Activated CD8-positive, alpha-beta memory T cell treated with anti-CD3 and anti-CD28 coated beads, Interleukin-2, amount 10 ng/mL, durations not matched to agents 7 days and 5 days (primary cell): Measurements from ENCODE around the gene CGB3. TPM values are rescaled to one million over a fixed set of nuclear protein-coding genes. Genes with fewer than 3 reads are reported as not detected.
"Not testable (repeated sequence)": the region's sequence is repeated elsewhere in the genome, so short reads cannot be mapped to it uniquely, and the experiment has no call there.

ENCODE experiments used
- ATAC-seq: fragments of 150-1000 bp; cut with Tn5 transposase; one replicate; pipeline ENCODE4 v1.10.0; 2021; ENCODE audit warnings: moderate library complexity
- CTCF ChIA-PET: fragments of 350-600 bp; sonication (Branson Sonifier 250); formaldehyde crosslinking; loops from one replicate; lab custom pipeline; 2021; ENCODE audit warnings: antibody characterized with exemption; lab: Charles Lee
- DNase-seq: peaks from one replicate; pipeline ENCODE4 v3.0.0-alpha.2; 2020
- H3K27ac Mint-ChIP-seq: one replicate; pipeline ENCODE4 v1.8.0; 2021; ENCODE audit warnings: mild to moderate bottlenecking, mixed read lengths
- H3K27me3 Mint-ChIP-seq: one replicate; pipeline ENCODE4 v1.8.0; 2021; ENCODE audit warnings: mixed read lengths
- H3K36me3 Mint-ChIP-seq: one replicate; pipeline ENCODE4 v1.8.0; 2021; ENCODE audit warnings: mild to moderate bottlenecking, mixed read lengths
- H3K4me1 Mint-ChIP-seq: one replicate; pipeline ENCODE4 v1.8.0; 2021; ENCODE audit warnings: mixed read lengths
- H3K4me3 Mint-ChIP-seq: one replicate; pipeline ENCODE4 v1.8.0; 2021; ENCODE audit warnings: mild to moderate bottlenecking, moderate library complexity, mixed read lengths
- H3K9me3 Mint-ChIP-seq: one replicate; pipeline ENCODE4 v1.8.0; 2022; ENCODE audit warnings: low read depth, mixed read lengths
- total RNA-seq, 2 experiments: library from RNA; stranded (reverse); gene quantifications; one replicate each; pipeline ENCODE4 v1.2.3, GENCODE V29; 2021

The CGB3 gene
- total RNA-seq: not detected

- CTCF ChIA-PET, H3K4me3 Mint-ChIP-seq, DNase-seq, H3K36me3 Mint-ChIP-seq, ATAC-seq, H3K9me3 Mint-ChIP-seq, H3K27ac Mint-ChIP-seq: not testable (repeated sequence)
- Mint-ChIP-seq H3K27me3 (peaks cover 10% of the 10 kb centered on the region), H3K4me1 (peaks cover 20% of the 10 kb centered on the region)
These were observed at the start of gene CGB3 for GRCh38 chr19:49024233-49024632. TSS of gene CGB3 (minus strand) at chr19:49024333. CDS start at chr19:49023971, 362 bp downstream.

GRCh38 chr19:49071860-49072547, 47.9 kb upstream of the CGB3 start:
- ATAC-seq: no peak
- no peak overlapping the region for H3K27ac Mint-ChIP-seq
- H3K4me3 Mint-ChIP-seq: no peak overlapping the region
- H3K9me3 Mint-ChIP-seq: peaks cover 3% of the 10 kb centered on the region
- peaks cover 5% of the 10 kb centered on the region for H3K36me3 Mint-ChIP-seq
- CTCF ChIA-PET: no interaction called here
- H3K27me3 Mint-ChIP-seq: peaks cover 61% of the 10 kb centered on the region
- peaks cover 10% of the 10 kb centered on the region for H3K4me1 Mint-ChIP-seq
- no peak for DNase-seq

- Mint-ChIP-seq H3K4me1 (peaks cover 10% of the 10 kb centered on the region), H3K36me3 (peaks cover 5% of the 10 kb centered on the region), H3K27ac (no peak overlapping the region), H3K27me3 (peaks cover 77% of the 10 kb centered on the region), H3K4me3 (no peak overlapping the region), H3K9me3 (peaks cover 3% of the 10 kb centered on the region)
- CTCF ChIA-PET: interaction anchor here (0.7 to 1.3 kb wide), 4 partner anchors 10 to 39 kb away, joined by 3 to 4 read pairs (median 3); partner anchors contain the start of gene CGB2
- ATAC-seq (no peak), DNase-seq (no peak)
These were observed 46.3 kb upstream of the CGB3 start for GRCh38 chr19:49070416-49070815.

GRCh38 chr19:49069026-49069425, 44.9 kb upstream of the CGB3 start:
- ATAC-seq (no peak), DNase-seq (no peak)
- Mint-ChIP-seq H3K36me3 (peaks cover 5% of the 10 kb centered on the region), H3K27me3 (peaks cover 80% of the 10 kb centered on the region), H3K27ac (no peak overlapping the region), H3K4me3 (no peak overlapping the region), H3K9me3 (peaks cover 3% of the 10 kb centered on the region), H3K4me1 (peaks cover 10% of the 10 kb centered on the region)
- CTCF ChIA-PET: interaction anchor here (0.9 to 1.3 kb wide), 3 partner anchors 29 to 45 kb away, joined by 3 to 4 read pairs (median 4); partner anchors contain the start of gene LIN7B

- Mint-ChIP-seq H3K36me3 (no peaks in the 10 kb centered on the region), H3K4me3 (no peak overlapping the region), H3K27ac (no peak overlapping the region), H3K27me3 (peaks cover 76% of the 10 kb centered on the region), H3K4me1 (peaks cover 2% of the 10 kb centered on the region), H3K9me3 (peaks cover 3% of the 10 kb centered on the region)
- ATAC-seq (no peak), DNase-seq (no peak)
- CTCF ChIA-PET: no interaction called here
These were observed 43.4 kb upstream of the CGB3 start for GRCh38 chr19:49067554-49067953.

- Mint-ChIP-seq H3K9me3 (peaks cover 3% of the 10 kb centered on the region), H3K4me1 (peaks cover 2% of the 10 kb centered on the region), H3K27ac (no peak overlapping the region), H3K36me3 (no peaks in the 10 kb centered on the region), H3K27me3 (peaks cover 72% of the 10 kb centered on the region), H3K4me3 (no peak overlapping the region)
- CTCF ChIA-PET: no interaction called here
- DNase-seq (no peak), ATAC-seq (no peak)
These were observed 41.9 kb upstream of the CGB3 start for GRCh38 chr19:49065905-49066512.

- no peak for ATAC-seq
- H3K4me3 Mint-ChIP-seq: no peak within 1 kb of the TSS
These were observed 40.9 kb upstream of the CGB3 start, which contains the start of gene NTF4 for GRCh38 chr19:49064768-49065611. TSS of gene NTF4 (minus strand) at chr19:49064818. CDS start at chr19:49061997, 2,821 bp downstream.

GRCh38 chr19:49064029-49064629, 40.0 kb upstream of the CGB3 start:
- peaks cover 72% of the 10 kb centered on the region for H3K27me3 Mint-ChIP-seq
- DNase-seq: no peak

More at GRCh38 chr19:49064768-49065611, 40.9 kb upstream of the CGB3 start, which contains the start of gene NTF4:
- H3K27me3 Mint-ChIP-seq: peaks cover 72% of the 10 kb centered on the region
- DNase-seq: no peak
- CTCF ChIA-PET: interaction anchor here (0.8 kb wide), 1 partner anchor 9 kb away, joined by 4 read pairs; no protein-coding TSS in a partner anchor
- no peak within 1 kb of the TSS for H3K27ac Mint-ChIP-seq
- H3K4me1 Mint-ChIP-seq: peaks cover 2% of the 10 kb centered on the region
- peaks cover 3% of the 10 kb centered on the region for H3K9me3 Mint-ChIP-seq
- H3K36me3 Mint-ChIP-seq: no peaks in the 10 kb centered on the region

GRCh38 chr19:49061445-49061844, 37.3 kb upstream of the CGB3 start:
- H3K4me3 Mint-ChIP-seq: no peak overlapping the region
- CTCF ChIA-PET: interaction anchor here (1.4 kb wide), 2 partner anchors 9 to 68 kb away, joined by 3 read pairs; partner anchors contain the start of gene RUVBL2
- peaks cover 18% of the 10 kb centered on the region for H3K4me1 Mint-ChIP-seq
- DNase-seq (no peak), ATAC-seq (no peak)
- no peaks in the 10 kb centered on the region for H3K9me3 Mint-ChIP-seq
- H3K27ac Mint-ChIP-seq: no peak overlapping the region
- peaks cover 75% of the 10 kb centered on the region for H3K27me3 Mint-ChIP-seq
- H3K36me3 Mint-ChIP-seq: no peaks in the 10 kb centered on the region

More at GRCh38 chr19:49064029-49064629, 40.0 kb upstream of the CGB3 start:
- peaks cover 2% of the 10 kb centered on the region for H3K4me1 Mint-ChIP-seq
- H3K36me3 Mint-ChIP-seq: no peaks in the 10 kb centered on the region
- H3K4me3 Mint-ChIP-seq: no peak overlapping the region
- no peak overlapping the region for H3K27ac Mint-ChIP-seq
- H3K9me3 Mint-ChIP-seq: no peaks in the 10 kb centered on the region
- CTCF ChIA-PET: interaction anchor here (0.8 kb wide), 1 partner anchor 9 kb away, joined by 4 read pairs; no protein-coding TSS in a partner anchor
- no peak for ATAC-seq

GRCh38 chr19:49061000-49061399, 36.9 kb upstream of the CGB3 start:
- CTCF ChIA-PET: interaction anchor here (1.4 kb wide), 2 partner anchors 9 to 67 kb away, joined by 3 read pairs; partner anchors contain the start of gene RUVBL2
- Mint-ChIP-seq H3K36me3 (no peaks in the 10 kb centered on the region), H3K27ac (no peak overlapping the region), H3K4me3 (no peak overlapping the region), H3K4me1 (peaks cover 23% of the 10 kb centered on the region), H3K27me3 (peaks cover 75% of the 10 kb centered on the region), H3K9me3 (no peaks in the 10 kb centered on the region)
- no peak for DNase-seq
- ATAC-seq: no peak

- no peak for DNase-seq
- no peak overlapping the region for H3K27ac Mint-ChIP-seq
- H3K9me3 Mint-ChIP-seq: no peaks in the 10 kb centered on the region
- no peak for ATAC-seq
- H3K27me3 Mint-ChIP-seq: peaks cover 73% of the 10 kb centered on the region
- H3K4me1 Mint-ChIP-seq: peaks cover 24% of the 10 kb centered on the region
- no peak overlapping the region for H3K4me3 Mint-ChIP-seq
- no peaks in the 10 kb centered on the region for H3K36me3 Mint-ChIP-seq
- CTCF ChIA-PET: interaction anchor here (1.2 to 1.7 kb wide), 2 partner anchors 16 to 66 kb away, joined by 3 to 7 read pairs; partner anchors contain the start of genes GYS1 and RUVBL2
These were observed 34.9 kb upstream of the CGB3 start for GRCh38 chr19:49059053-49059452.

GRCh38 chr19:49058562-49058961, 34.4 kb upstream of the CGB3 start:
- Mint-ChIP-seq H3K4me3 (no peak overlapping the region), H3K4me1 (peaks cover 24% of the 10 kb centered on the region), H3K27me3 (peaks cover 68% of the 10 kb centered on the region), H3K36me3 (no peaks in the 10 kb centered on the region), H3K27ac (no peak overlapping the region), H3K9me3 (no peaks in the 10 kb centered on the region)
- DNase-seq (no peak), ATAC-seq (no peak)
- CTCF ChIA-PET: interaction anchor here (0.7 to 1.7 kb wide), 4 partner anchors 17 to 149 kb away, joined by 3 to 7 read pairs (median 4); partner anchors contain the start of genes GYS1 and RUVBL2
